ENCODE measurements around the gene SPSB4.

- TF ChIP-seq CTCF (IDR thresholded peaks at IDR 0.05) (no peak), POLR2A (IDR thresholded peaks at IDR 0.05) (no peak)
Observed at GRCh38 chr3:141047168-141047567, 4.0 kb upstream of the SPSB4 start.
